Endothelial cell of umbilical vein (primary cell): ENCODE measurements around the gene EPS8.

Source experiments
- CTCF ChIP-seq, 2 donors: IDR thresholded peaks; 1 replicate in 1 of 2; 2 replicates in 1 of 2; pipeline ENCODE4 v1.5.1; 2011; ENCODE audit warnings: low read length in 2 of 2, mild to moderate bottlenecking in 2 of 2, moderate library complexity in 2 of 2, control low read depth in 1 of 2, inconsistent platforms in 1 of 2, low read depth in 1 of 2; ENCODE audit not compliant: insufficient read depth in 1 of 2; ENCODE audit errors: extremely low read depth in 1 of 2
- EZH2 ChIP-seq: IDR thresholded peaks from 2 replicates; pipeline ENCODE4 v1.6.1; 2012; ENCODE audit warnings: borderline replicate concordance, low read depth, mild to moderate bottlenecking, moderate library complexity, low read length, inconsistent platforms; ENCODE audit not compliant: severe bottlenecking
- MAX ChIP-seq: IDR thresholded peaks from 2 replicates; pipeline ENCODE4 v1.6.1; 2011; ENCODE audit not compliant: insufficient read depth, insufficient read length
- POLR2A ChIP-seq: IDR thresholded peaks from 2 replicates; pipeline ENCODE4 v1.6.1; 2012; ENCODE audit warnings: low read depth, mild to moderate bottlenecking, control low read depth, low read length

GRCh38 chr12:15837141-15837790 lies 48.1 kb upstream of the EPS8 start:
- TF ChIP-seq CTCF (IDR thresholded peaks at IDR 0.05; ENCODE audit: extremely low read depth in 1 of 2, insufficient read depth in 1 of 2, low read depth in 1 of 2, low read length in 2 of 2) (no peak), MAX (no peak), EZH2 (no peak), POLR2A (no peak)
